Body of pancreas (tissue), 4 donors: ENCODE results near the gene LAP3.
"Not testable (repeated sequence)": the region's sequence is repeated elsewhere in the genome, so short reads cannot be mapped to it uniquely, and the experiment has no call there.

Experiments
- POLR2A ChIP-seq, 3 donors: fragments of 450-650 bp; IDR thresholded peaks; one replicate each; pipeline ENCODE4 v1.6.1; 2016; ENCODE audit warnings: antibody characterized with exemption in 3 of 3, mild to moderate bottlenecking in 2 of 3
- TF ChIP-seq, protein P1 (sequence below), 7 experiments: fragments of 450-650 bp in 4 of 7; fragments of 200-600 bp in 3 of 7; sonication (generic) in 3 of 7; IDR thresholded peaks; one replicate each; pipeline ENCODE4 v1.5.1; 2016 to 2019; ENCODE audit warnings: antibody characterized with exemption in 7 of 7

DNA sequence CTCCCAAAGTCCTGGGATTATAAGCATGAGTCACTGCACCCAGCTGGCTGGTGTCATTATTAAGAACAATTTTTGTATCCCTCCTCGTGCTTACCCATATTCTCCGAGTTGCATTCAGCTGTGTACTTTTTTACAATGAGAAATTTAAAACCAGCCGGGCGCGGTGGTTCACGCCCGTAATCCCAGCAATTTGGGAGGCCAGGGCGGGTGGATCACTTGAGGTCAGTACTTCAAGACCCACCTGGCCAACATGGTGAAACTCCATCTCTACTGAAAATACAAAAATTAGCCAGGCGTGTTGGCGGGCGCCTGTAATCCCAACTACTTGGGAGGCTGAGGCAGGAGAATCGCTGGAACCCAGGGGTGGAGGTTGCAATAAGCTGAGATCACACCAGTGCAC is 1.8 kb upstream of the LAP3 start:
- TF ChIP-seq, protein P1, sequence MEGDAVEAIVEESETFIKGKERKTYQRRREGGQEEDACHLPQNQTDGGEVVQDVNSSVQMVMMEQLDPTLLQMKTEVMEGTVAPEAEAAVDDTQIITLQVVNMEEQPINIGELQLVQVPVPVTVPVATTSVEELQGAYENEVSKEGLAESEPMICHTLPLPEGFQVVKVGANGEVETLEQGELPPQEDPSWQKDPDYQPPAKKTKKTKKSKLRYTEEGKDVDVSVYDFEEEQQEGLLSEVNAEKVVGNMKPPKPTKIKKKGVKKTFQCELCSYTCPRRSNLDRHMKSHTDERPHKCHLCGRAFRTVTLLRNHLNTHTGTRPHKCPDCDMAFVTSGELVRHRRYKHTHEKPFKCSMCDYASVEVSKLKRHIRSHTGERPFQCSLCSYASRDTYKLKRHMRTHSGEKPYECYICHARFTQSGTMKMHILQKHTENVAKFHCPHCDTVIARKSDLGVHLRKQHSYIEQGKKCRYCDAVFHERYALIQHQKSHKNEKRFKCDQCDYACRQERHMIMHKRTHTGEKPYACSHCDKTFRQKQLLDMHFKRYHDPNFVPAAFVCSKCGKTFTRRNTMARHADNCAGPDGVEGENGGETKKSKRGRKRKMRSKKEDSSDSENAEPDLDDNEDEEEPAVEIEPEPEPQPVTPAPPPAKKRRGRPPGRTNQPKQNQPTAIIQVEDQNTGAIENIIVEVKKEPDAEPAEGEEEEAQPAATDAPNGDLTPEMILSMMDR (IDR thresholded peaks at IDR 0.05): not testable (repeated sequence)
- TF ChIP-seq POLR2A (IDR thresholded peaks at IDR 0.05): not testable (repeated sequence)
